NCI-H1417 (cell line): Measurements from ENCODE around the gene DIP2C.
"Not testable (repeated sequence)": the region's sequence is repeated elsewhere in the genome, so short reads cannot be mapped to it uniquely, and the experiment has no call there.

ENCODE experiments used
- DNase-seq, 3 experiments: peaks; one replicate each; lab custom pipeline; 2025; lab: John Stamatoyannopoulos, UW

Gene DIP2C

GRCh38 chr10:517872-518475 lies 171.5 kb downstream of the DIP2C start:
- DNase-seq, result no peak

- peak in 1 of 3 experiments; percentile 30 for DNase-seq
Measured at GRCh38 chr10:517241-517830, 172.1 kb downstream of the DIP2C start.

- DNase-seq, result peak in 1 of 3 experiments; percentile 10
Measured at GRCh38 chr10:516764-517163, 172.7 kb downstream of the DIP2C start.

DNA sequence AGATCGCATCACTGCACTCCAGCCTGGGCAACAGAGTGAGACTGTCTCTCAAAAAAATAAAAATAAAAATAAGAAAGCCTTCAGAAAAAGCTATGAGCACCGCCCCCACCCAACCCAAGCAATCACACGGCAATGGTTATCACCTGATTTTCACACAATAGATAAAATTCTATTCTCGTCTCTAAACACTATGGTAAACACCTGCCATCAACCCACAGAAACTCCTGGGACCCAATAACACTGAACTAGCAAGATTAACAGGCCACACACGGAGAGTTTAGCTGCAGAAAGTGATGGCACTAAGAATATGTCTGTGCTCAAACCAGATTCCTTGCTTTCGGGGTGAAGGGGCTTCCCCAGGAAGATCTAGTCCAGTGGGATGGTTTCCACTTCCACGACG lies 173.8 kb downstream of the DIP2C start:
- DNase-seq, result peak in 1 of 3 experiments; percentile 1

GRCh38 chr10:514137-514671 lies 175.3 kb downstream of the DIP2C start:
- DNase-seq, result peak; percentile 81 to 97 (median 94)

DNA sequence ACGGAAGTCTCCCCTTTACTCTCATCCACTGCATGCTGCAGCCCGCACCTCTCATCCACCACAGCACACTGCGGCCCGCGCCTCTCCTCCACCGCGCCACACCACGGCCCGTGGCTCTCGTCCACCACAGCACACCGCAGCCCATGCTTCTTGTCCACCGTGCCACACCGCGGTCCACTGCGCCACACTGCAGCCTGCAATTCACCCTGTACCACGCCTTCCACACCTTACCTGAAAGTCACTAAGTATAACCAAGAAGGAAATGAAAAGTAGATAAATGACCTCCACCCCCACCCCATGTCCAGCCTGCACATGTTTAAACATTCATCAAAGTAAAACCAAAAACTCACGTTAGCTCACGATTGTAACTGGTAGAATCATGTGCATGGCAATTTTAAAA lies 176.1 kb downstream of the DIP2C start:
- no peak for DNase-seq

- DNase-seq, result not testable (repeated sequence)
Measured at GRCh38 chr10:512661-513060, 176.8 kb downstream of the DIP2C start.

GRCh38 chr10:511849-512191 lies 177.6 kb downstream of the DIP2C start:
- DNase-seq, result no peak

DNA sequence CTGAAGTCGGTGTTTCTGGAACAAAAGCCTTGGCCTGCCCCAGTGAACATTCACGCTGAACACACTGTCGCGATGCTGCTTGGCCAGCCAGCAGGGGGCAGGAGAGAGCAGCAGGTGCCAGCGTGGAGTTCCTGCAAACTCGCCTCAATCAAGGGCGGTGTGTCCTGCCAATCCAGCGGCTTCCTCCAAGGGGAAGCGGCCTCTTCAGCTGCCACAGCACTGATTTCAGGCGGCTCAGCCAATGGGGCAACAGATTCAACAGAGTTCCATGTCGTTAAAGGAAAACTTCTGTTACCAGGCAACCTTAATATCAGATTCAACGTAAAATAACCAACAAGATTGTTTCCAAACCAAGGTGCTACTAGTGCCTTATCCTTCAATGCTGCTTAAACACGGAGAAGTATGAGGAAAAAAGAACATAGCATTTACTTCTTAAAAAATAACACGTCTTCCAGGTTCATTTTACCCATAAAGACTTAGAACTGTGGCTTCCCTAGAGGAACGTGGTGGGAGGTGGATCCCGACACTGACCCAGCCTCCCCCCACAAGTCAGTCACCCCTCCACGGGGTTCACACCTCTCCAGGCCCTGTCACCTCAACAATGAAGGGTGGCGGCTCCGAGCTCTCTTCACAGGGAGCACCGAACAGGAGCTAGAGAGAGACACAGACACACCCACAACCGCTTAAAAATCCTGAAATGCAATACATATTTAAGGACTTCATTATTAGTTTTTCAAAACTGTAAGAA lies 178.2 kb downstream of the DIP2C start:
- DNase-seq, result peak; percentile 71 to 93 (median 88)

DNA sequence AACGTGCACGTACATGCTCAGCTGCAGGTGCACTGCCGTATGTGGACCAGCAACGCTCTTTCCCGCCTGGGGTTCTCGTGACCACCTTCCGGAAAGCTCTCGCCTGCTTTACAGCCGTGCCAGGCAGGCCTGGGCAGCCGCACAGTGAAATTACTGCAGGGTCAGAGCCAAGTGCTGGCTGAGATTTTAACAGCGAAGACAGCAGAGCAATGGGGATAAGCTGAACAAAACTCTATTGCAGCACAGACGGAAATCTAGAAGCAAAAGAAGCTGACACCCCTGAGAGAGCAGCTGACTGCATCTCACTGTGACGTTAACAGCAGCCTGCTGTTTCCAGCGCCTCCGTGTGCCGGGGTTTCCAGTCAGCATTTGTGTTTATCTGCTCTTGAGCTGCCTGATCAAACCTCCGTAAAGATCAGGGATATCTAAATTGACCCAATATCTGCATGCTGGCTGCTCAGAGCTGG lies 179.0 kb downstream of the DIP2C start:
- DNase-seq, result peak; percentile 61 to 82 (median 65)

- DNase-seq, result peak in 2 of 3 experiments; percentile 27 to 52
Measured at GRCh38 chr10:509361-510102, 179.9 kb downstream of the DIP2C start.

GRCh38 chr10:508726-509125 lies 180.7 kb downstream of the DIP2C start:
- no peak for DNase-seq

- DNase-seq, result no peak
Measured at GRCh38 chr10:507908-508444, 181.5 kb downstream of the DIP2C start.

GRCh38 chr10:507355-507699 lies 182.1 kb downstream of the DIP2C start:
- no peak for DNase-seq

GRCh38 chr10:506451-507354 lies 182.8 kb downstream of the DIP2C start:
- no peak for DNase-seq

GRCh38 chr10:505419-505818 lies 184.0 kb downstream of the DIP2C start:
- DNase-seq, result peak in 2 of 3 experiments; percentile 11 to 62

- DNase-seq, result no peak
Measured at GRCh38 chr10:504806-505205, 184.7 kb downstream of the DIP2C start.

GRCh38 chr10:504121-504611 lies 185.3 kb downstream of the DIP2C start:
- peak in 2 of 3 experiments; percentile 2 to 70 for DNase-seq

DNA sequence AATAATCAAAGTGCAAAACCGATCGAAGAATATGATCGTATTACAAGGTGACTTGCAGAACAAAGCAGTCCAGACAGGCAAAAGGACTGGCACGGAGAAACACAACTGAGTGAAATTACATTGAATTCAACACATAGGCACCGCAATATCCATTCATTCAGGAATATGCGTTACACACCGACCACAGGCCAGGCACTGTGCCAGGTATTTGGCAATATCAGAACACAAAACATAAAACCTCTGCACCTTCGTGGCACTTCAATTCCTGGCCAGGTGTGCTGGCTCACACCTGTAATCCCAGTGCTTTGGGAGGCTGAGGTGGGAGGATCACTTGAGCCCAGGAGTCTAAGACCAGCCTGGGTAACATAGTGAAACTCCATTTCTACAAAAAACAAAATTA lies 187.9 kb downstream of the DIP2C start:
- peak in 1 of 3 experiments; percentile 21 for DNase-seq

GRCh38 chr10:500876-501275 lies 188.6 kb downstream of the DIP2C start:
- DNase-seq, result no peak

DNA sequence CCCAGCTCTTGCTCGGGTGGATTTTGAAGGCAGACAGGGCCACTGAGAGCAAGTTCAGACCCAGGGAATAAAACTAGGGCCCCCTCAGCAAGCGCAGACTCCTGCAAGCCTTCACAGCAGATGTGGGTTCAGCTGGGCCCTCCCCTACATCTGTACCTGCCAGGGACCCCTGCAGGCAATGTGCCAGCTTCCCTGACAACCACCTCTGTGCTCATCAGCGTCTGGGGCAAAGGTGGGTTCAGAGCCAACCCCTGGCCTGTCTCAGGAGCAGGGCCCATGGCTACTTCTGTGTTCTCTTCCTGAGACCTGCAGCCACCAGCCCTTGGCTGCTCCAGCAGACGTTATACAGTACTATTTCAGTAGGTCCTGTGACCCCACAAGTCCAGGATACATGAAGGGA lies 189.5 kb downstream of the DIP2C start:
- DNase-seq, result no peak
